HEK293 (cell line): ENCODE measurements around the gene POLN.

Experiments used
- CTCF ChIA-PET: fragments of 350-600 bp; formaldehyde crosslinking; extraction: SDS; loops from one replicate; lab custom pipeline; 2021; ENCODE audit warnings: antibody characterized with exemption; lab: Yijun Ruan, JAX
- POLR2A ChIA-PET: fragments of 300-600 bp; formaldehyde crosslinking; extraction: SDS; loops from one replicate; lab custom pipeline; 2020; ENCODE audit warnings: antibody characterized with exemption, inconsistent platforms; lab: Yijun Ruan, JAX
- H3K27ac ChIP-seq: fragments of 200-500 bp; sonication (Bioruptor generic); 2 replicates; pipeline ENCODE4 v1.5.1; 2014; ENCODE audit warnings: low read depth, low read length, control low read depth, inconsistent platforms; ENCODE audit errors: extremely low read depth
- H3K36me3 ChIP-seq, 2 experiments: fragments of 200-500 bp in 1 of 2; sonication (Bioruptor generic) in 1 of 2; 1 replicate in 1 of 2; 2 replicates in 1 of 2; pipeline ENCODE4 v1.5.1; 2014 to 2017; ENCODE audit warnings: inconsistent platforms in 2 of 2, low read length in 2 of 2; ENCODE audit not compliant: control insufficient read depth in 2 of 2, insufficient read depth in 1 of 2
- H3K4me1 ChIP-seq: fragments of 200-500 bp; sonication (Bioruptor generic); 2 replicates; pipeline ENCODE4 v1.5.1; 2014; ENCODE audit warnings: mild to moderate bottlenecking, low read length, inconsistent platforms; ENCODE audit not compliant: control insufficient read depth, insufficient read depth
- H3K4me3 ChIP-seq: 2 replicates; pipeline ENCODE4 v1.5.1; 2011; ENCODE audit warnings: low read depth, mild to moderate bottlenecking, control low read depth, low read length, moderate library complexity
- H3K9me3 ChIP-seq: fragments of 200-500 bp; sonication (Bioruptor generic); 2 replicates; pipeline ENCODE4 v1.5.1; 2014; ENCODE audit warnings: low read depth, low read length, inconsistent platforms; ENCODE audit not compliant: control insufficient read depth, insufficient read depth
- ATF2 ChIP-seq: fragments of 450-650 bp; formaldehyde crosslinking; IDR thresholded peaks from 2 replicates; pipeline ENCODE4 v1.5.1; 2016; ENCODE audit warnings: missing biosample characterization, missing genetic modification characterization, low read depth
- ELK4 ChIP-seq: IDR thresholded peaks from 2 replicates; pipeline ENCODE4 v1.6.1; 2011; ENCODE audit warnings: mild to moderate bottlenecking, low read depth, low read length, borderline replicate concordance
- PATZ1 ChIP-seq: fragments of 450-650 bp; formaldehyde crosslinking; IDR thresholded peaks from 2 replicates; pipeline ENCODE4 v1.5.1; 2016; ENCODE audit warnings: missing biosample characterization, missing genetic modification characterization
- PRDM10 ChIP-seq: fragments of 450-650 bp; formaldehyde crosslinking; IDR thresholded peaks from 2 replicates; pipeline ENCODE4 v1.5.1; 2016; ENCODE audit warnings: missing biosample characterization, missing genetic modification characterization
- ZBTB7A ChIP-seq: fragments of 450-650 bp; formaldehyde crosslinking; IDR thresholded peaks from 2 replicates; pipeline ENCODE4 v1.5.1; 2016; ENCODE audit warnings: low read depth, missing biosample characterization, missing genetic modification characterization
- ZBTB8A ChIP-seq: fragments of 450-650 bp; formaldehyde crosslinking; IDR thresholded peaks from 2 replicates; pipeline ENCODE4 v1.5.1; 2016; ENCODE audit warnings: missing biosample characterization, missing genetic modification characterization
- ZFHX2 ChIP-seq: fragments of 450-650 bp; formaldehyde crosslinking; conservative IDR thresholded peaks from 2 replicates; pipeline ENCODE4 v1.5.1; 2016; ENCODE audit warnings: missing biosample characterization, missing genetic modification characterization
- ZFP69B ChIP-seq: fragments of 450-650 bp; formaldehyde crosslinking; IDR thresholded peaks from 2 replicates; pipeline ENCODE4 v1.5.1; 2016; ENCODE audit warnings: missing biosample characterization, missing genetic modification characterization
- ZNF112 ChIP-seq: fragments of 450-650 bp; formaldehyde crosslinking; IDR thresholded peaks from 2 replicates; pipeline ENCODE4 v1.5.0; 2017; ENCODE audit warnings: missing biosample characterization, missing genetic modification characterization
- ZNF221 ChIP-seq: fragments of 450-650 bp; formaldehyde crosslinking; IDR thresholded peaks from 2 replicates; pipeline ENCODE4 v1.5.1; 2017; ENCODE audit warnings: missing biosample characterization, missing genetic modification characterization, borderline replicate concordance
- ZNF354C ChIP-seq: fragments of 450-650 bp; formaldehyde crosslinking; IDR thresholded peaks from 2 replicates; pipeline ENCODE4 v1.5.1; 2016; ENCODE audit warnings: missing biosample characterization, missing genetic modification characterization, low read depth, borderline replicate concordance
- ZNF394 ChIP-seq: fragments of 450-650 bp; formaldehyde crosslinking; IDR thresholded peaks from 2 replicates; pipeline ENCODE4 v1.5.1; 2016; ENCODE audit warnings: missing biosample characterization, missing genetic modification characterization, mild to moderate bottlenecking, moderate library complexity, borderline replicate concordance
- ZNF596 ChIP-seq: fragments of 450-650 bp; IDR thresholded peaks from 2 replicates; pipeline ENCODE4 v1.5.0; 2018; ENCODE audit warnings: missing biosample characterization, mild to moderate bottlenecking, missing genetic modification characterization, moderate library complexity
- ZNF629 ChIP-seq: fragments of 450-650 bp; formaldehyde crosslinking; IDR thresholded peaks from 2 replicates; pipeline ENCODE4 v1.5.1; 2017; ENCODE audit warnings: missing biosample characterization, missing genetic modification characterization
- ZNF692 ChIP-seq: fragments of 450-650 bp; formaldehyde crosslinking; IDR thresholded peaks from 2 replicates; pipeline ENCODE4 v1.5.1; 2016; ENCODE audit warnings: missing biosample characterization, missing genetic modification characterization
- ZNF747 ChIP-seq: fragments of 450-650 bp; formaldehyde crosslinking; IDR thresholded peaks from 2 replicates; pipeline ENCODE4 v1.5.1; 2016; ENCODE audit warnings: missing biosample characterization, missing genetic modification characterization
- ZSCAN18 ChIP-seq: fragments of 450-650 bp; formaldehyde crosslinking; IDR thresholded peaks from 2 replicates; pipeline ENCODE4 v1.5.1; 2016; ENCODE audit warnings: missing biosample characterization, missing genetic modification characterization
- ZSCAN23 ChIP-seq: fragments of 450-650 bp; formaldehyde crosslinking; IDR thresholded peaks from 2 replicates; pipeline ENCODE4 v1.5.1; 2016; ENCODE audit warnings: missing biosample characterization, missing genetic modification characterization

The POLN gene

GRCh38 chr4:2218436-2218835 lies 23.5 kb downstream of the POLN start:
- ChIA-PET POLR2A (no interaction called here), CTCF (interaction anchor here (0.6 to 1.9 kb wide), 5 partner anchors 10 to 732 kb away, joined by 3 to 7 read pairs (median 4); no protein-coding TSS in a partner anchor)

GRCh38 chr4:2217726-2218125 lies 24.2 kb downstream of the POLN start:
- H3K36me3 ChIP-seq: peaks cover 0 to 27% of the 10 kb centered on the region in 2 experiments; a peak in 1 of 3 replicates
- ChIA-PET CTCF (interaction anchor here (0.7 kb wide), 1 partner anchor 245 kb away, joined by 3 read pairs; no protein-coding TSS in a partner anchor), POLR2A (no interaction called here)
- no peak overlapping the region for H3K4me3 ChIP-seq
- no peaks in the 10 kb centered on the region for H3K9me3 ChIP-seq
- H3K4me1 ChIP-seq: no peaks in the 10 kb centered on the region
- H3K27ac ChIP-seq: no peak overlapping the region
- no peak for TF ChIP-seq ZSCAN18

More at GRCh38 chr4:2218436-2218835, 23.5 kb downstream of the POLN start:
- H3K4me3 ChIP-seq: no peak overlapping the region
- H3K9me3 ChIP-seq: no peaks in the 10 kb centered on the region
- H3K36me3 ChIP-seq: peaks cover 0 to 32% of the 10 kb centered on the region in 2 experiments; a peak in 1 of 3 replicates
- no peaks in the 10 kb centered on the region for H3K4me1 ChIP-seq
- TF ChIP-seq ZSCAN23 (tag by site-specific recombination) (no peak), ATF2 (tag by site-specific recombination) (peak; percentile 69), ZNF629 (0 out of 2 replicates have a peak, but pooled peaks have one; percentile 32), PATZ1 (no peak), ZFP69B (tag by site-specific recombination) (0 out of 2 replicates have a peak, but pooled peaks have one; percentile 24), ZNF596 (tag by site-specific recombination) (no peak), ZNF692 (peak; percentile 76), ZFHX2 (tag by site-specific recombination) (0 out of 2 replicates have a peak, but pooled peaks have one; percentile 7)
- no peak overlapping the region for H3K27ac ChIP-seq

- H3K27ac ChIP-seq: no peak overlapping the region
- H3K9me3 ChIP-seq: no peaks in the 10 kb centered on the region
- no peaks in the 10 kb centered on the region for H3K4me1 ChIP-seq
- POLR2A ChIA-PET: no interaction called here
- H3K36me3 ChIP-seq: peaks cover 0 to 23% of the 10 kb centered on the region in 2 experiments; a peak in 1 of 3 replicates
- CTCF ChIA-PET: interaction anchor here (0.6 kb wide), 1 partner anchor 18 kb away, joined by 3 read pairs; no protein-coding TSS in a partner anchor
- no peak overlapping the region for H3K4me3 ChIP-seq
- TF ChIP-seq ZBTB8A (tag by site-specific recombination) (no peak), ZNF221 (tag by site-specific recombination) (no peak), ZNF354C (no peak), ZFHX2 (tag by site-specific recombination) (no peak), ZNF112 (tag by site-specific recombination) (no peak), PRDM10 (no peak), ZBTB7A (no peak), ELK4 (no peak), ZNF394 (tag by site-specific recombination) (no peak), ZNF747 (tag by site-specific recombination) (no peak)
Observed at GRCh38 chr4:2212831-2213230, 29.1 kb downstream of the POLN start.
